Fibroblast of skin of abdomen (primary cell): ENCODE data around the gene ZEB1.
"Not testable (repeated sequence)": the region's sequence is repeated elsewhere in the genome, so short reads cannot be mapped to it uniquely, and the experiment has no call there.

Experiments used
- DNase-seq: peaks from one replicate; pipeline ENCODE4 v3.0.0-alpha.2; 2013

ZEB1 gene

GRCh38 chr10:31372439-31372838, 53.4 kb downstream of the ZEB1 start:
- DNase-seq, result no peak

GRCh38 chr10:31374146-31374696, 55.2 kb downstream of the ZEB1 start:
- peak; percentile 20 for DNase-seq

GRCh38 chr10:31381171-31381570, 62.2 kb downstream of the ZEB1 start:
- DNase-seq, result no peak

GRCh38 chr10:31381766-31382316, 62.8 kb downstream of the ZEB1 start:
- no peak for DNase-seq

GRCh38 chr10:31383810-31384588, 65.0 kb downstream of the ZEB1 start:
- DNase-seq, result no peak

GRCh38 chr10:31384589-31384949, 65.6 kb downstream of the ZEB1 start:
- DNase-seq, result no peak

GRCh38 chr10:31390804-31391203, 71.8 kb downstream of the ZEB1 start:
- DNase-seq, result no peak

GRCh38 chr10:31393844-31394243, 74.8 kb downstream of the ZEB1 start:
- no peak for DNase-seq

GRCh38 chr10:31395695-31396094, 76.7 kb downstream of the ZEB1 start:
- DNase-seq, result no peak

GRCh38 chr10:31396376-31396775, 77.4 kb downstream of the ZEB1 start:
- no peak for DNase-seq

- no peak for DNase-seq
Measured at GRCh38 chr10:31397852-31398251, 78.8 kb downstream of the ZEB1 start.

- DNase-seq, result no peak
Measured at GRCh38 chr10:31399171-31399570, 80.2 kb downstream of the ZEB1 start.

GRCh38 chr10:31399631-31400030, 80.6 kb downstream of the ZEB1 start:
- DNase-seq, result no peak

GRCh38 chr10:31401287-31401686, 82.3 kb downstream of the ZEB1 start:
- no peak for DNase-seq

- DNase-seq, result peak; percentile 37
Measured at GRCh38 chr10:31404640-31405039, 85.6 kb downstream of the ZEB1 start.

GRCh38 chr10:31405829-31406228, 86.8 kb downstream of the ZEB1 start:
- DNase-seq, result not testable (repeated sequence)

GRCh38 chr10:31412397-31412796, 93.4 kb downstream of the ZEB1 start:
- not testable (repeated sequence) for DNase-seq

- DNase-seq, result no peak
Measured at GRCh38 chr10:31413325-31413724, 94.3 kb downstream of the ZEB1 start.

GRCh38 chr10:31418481-31418880, 99.5 kb downstream of the ZEB1 start:
- DNase-seq, result no peak

GRCh38 chr10:31419394-31420063, 100.5 kb downstream of the ZEB1 start:
- peak; percentile 49 for DNase-seq

- no peak for DNase-seq
Measured at GRCh38 chr10:31421322-31421721, 102.3 kb downstream of the ZEB1 start.

- no peak for DNase-seq
Measured at GRCh38 chr10:31422634-31423033, 103.6 kb downstream of the ZEB1 start.

GRCh38 chr10:31424473-31424872, 105.5 kb downstream of the ZEB1 start:
- no peak for DNase-seq

- peak; percentile 81 for DNase-seq
Measured at GRCh38 chr10:31426401-31426800, 107.4 kb downstream of the ZEB1 start.
